SK-N-SH treated with all-trans-retinoic acid at 6 μM for 48 hours (cell line): ENCODE data around the gene SEPHS1.
"Not testable (repeated sequence)": the region's sequence is repeated elsewhere in the genome, so short reads cannot be mapped to it uniquely, and the experiment has no call there.

Experiments used
- ATAC-seq: fragments of 200-7000 bp; cut with Tn5 transposase; 3 replicates; pipeline ENCODE4 v1.9.1; 2020; ENCODE audit warnings: mild to moderate bottlenecking, moderate library complexity
- BACH2 ChIP-seq: fragments of 250-450 bp; sonication (Bioruptor Pico); IDR thresholded peaks from 2 replicates; pipeline ENCODE4 v1.9.0; 2021; ENCODE audit warnings: mild to moderate bottlenecking, borderline replicate concordance
- CSDC2 ChIP-seq: fragments of 250-450 bp; sonication (Bioruptor Pico); IDR thresholded peaks from 2 replicates; pipeline ENCODE4 v1.5.0; 2020; ENCODE audit warnings: mild to moderate bottlenecking, moderate library complexity
- ESRRG ChIP-seq: fragments of 250-450 bp; sonication (Bioruptor Pico); IDR thresholded peaks from 2 replicates; pipeline ENCODE4 v1.6.1; 2021; ENCODE audit warnings: mild to moderate bottlenecking
- GLIS3 ChIP-seq: fragments of 250-450 bp; sonication (Bioruptor Pico); IDR thresholded peaks from 2 replicates; pipeline ENCODE4 v1.5.0; 2020; ENCODE audit warnings: mild to moderate bottlenecking, moderate library complexity
- ISL1 ChIP-seq: fragments of 250-450 bp; sonication (Bioruptor Pico); IDR thresholded peaks from 2 replicates; pipeline ENCODE4 v2.1.2; 2022; ENCODE audit warnings: mild to moderate bottlenecking, moderate library complexity
- OSR1 ChIP-seq: fragments of 250-450 bp; sonication (Bioruptor Pico); IDR thresholded peaks from 2 replicates; pipeline ENCODE4 v1.8.0; 2022; ENCODE audit warnings: moderate library complexity, mild to moderate bottlenecking, inconsistent platforms
- PPARA ChIP-seq: fragments of 250-450 bp; sonication (Bioruptor Pico); IDR thresholded peaks from 2 replicates; pipeline ENCODE4 v1.5.0; 2020; ENCODE audit warnings: mild to moderate bottlenecking, borderline replicate concordance
- RARB ChIP-seq: fragments of 250-450 bp; sonication (Bioruptor Pico); IDR thresholded peaks from 2 replicates; pipeline ENCODE4 v1.8.0; 2021; ENCODE audit warnings: mild to moderate bottlenecking, moderate library complexity
- TCF4 ChIP-seq: fragments of 250-450 bp; sonication (Bioruptor Pico); IDR thresholded peaks from 2 replicates; pipeline ENCODE4 v1.8.0; 2021; ENCODE audit warnings: mild to moderate bottlenecking, moderate library complexity, borderline replicate concordance
- TOX ChIP-seq: fragments of 250-450 bp; sonication (Bioruptor Pico); IDR thresholded peaks from 2 replicates; pipeline ENCODE4 v1.8.0; 2021; ENCODE audit warnings: mild to moderate bottlenecking, moderate library complexity, borderline replicate concordance
- TSHZ2 ChIP-seq: fragments of 250-450 bp; sonication (Bioruptor Pico); IDR thresholded peaks from 2 replicates; pipeline ENCODE4 v1.5.0; 2020; ENCODE audit warnings: mild to moderate bottlenecking, moderate library complexity
- ZC3H10 ChIP-seq: fragments of 250-450 bp; sonication (Bioruptor Pico); IDR thresholded peaks from 2 replicates; pipeline ENCODE4 v1.5.1; 2021; ENCODE audit warnings: mild to moderate bottlenecking, moderate library complexity
- ZFP3 ChIP-seq: fragments of 250-450 bp; sonication (Bioruptor Pico); IDR thresholded peaks from 2 replicates; pipeline ENCODE4 v1.5.0; 2020; ENCODE audit warnings: mild to moderate bottlenecking, moderate library complexity
- ZFP30 ChIP-seq: fragments of 450-650 bp; formaldehyde crosslinking; IDR thresholded peaks from 2 replicates; pipeline ENCODE4 v1.5.0; 2022; ENCODE audit warnings: mild to moderate bottlenecking, moderate library complexity
- ZNF565 ChIP-seq: fragments of 450-650 bp; formaldehyde crosslinking; conservative IDR thresholded peaks from 2 replicates; pipeline ENCODE4 v1.5.0; 2020; ENCODE audit warnings: low read depth, mild to moderate bottlenecking, moderate library complexity
- TF ChIP-seq, protein P1 (sequence below): fragments of 250-450 bp; sonication (Bioruptor Pico); IDR thresholded peaks from 2 replicates; pipeline ENCODE4 v1.5.1; 2020; ENCODE audit warnings: low read depth, mild to moderate bottlenecking, moderate library complexity
- TF ChIP-seq, protein P2 (sequence below): fragments of 250-450 bp; sonication (Bioruptor Pico); IDR thresholded peaks from 2 replicates; pipeline ENCODE4 v1.8.0; 2021; ENCODE audit warnings: low read depth, mild to moderate bottlenecking, moderate library complexity, borderline replicate concordance
- TF ChIP-seq, protein P3 (sequence below): fragments of 250-450 bp; sonication (Bioruptor Pico); IDR thresholded peaks from 2 replicates; pipeline ENCODE4 v1.5.1; 2021; ENCODE audit warnings: mild to moderate bottlenecking, moderate library complexity
- TF ChIP-seq, protein P4 (sequence below): fragments of 250-450 bp; sonication (Bioruptor Pico); IDR thresholded peaks from 2 replicates; pipeline ENCODE4 v1.8.0; 2020; ENCODE audit warnings: mild to moderate bottlenecking, moderate library complexity, borderline replicate concordance

SEPHS1 gene

DNA sequence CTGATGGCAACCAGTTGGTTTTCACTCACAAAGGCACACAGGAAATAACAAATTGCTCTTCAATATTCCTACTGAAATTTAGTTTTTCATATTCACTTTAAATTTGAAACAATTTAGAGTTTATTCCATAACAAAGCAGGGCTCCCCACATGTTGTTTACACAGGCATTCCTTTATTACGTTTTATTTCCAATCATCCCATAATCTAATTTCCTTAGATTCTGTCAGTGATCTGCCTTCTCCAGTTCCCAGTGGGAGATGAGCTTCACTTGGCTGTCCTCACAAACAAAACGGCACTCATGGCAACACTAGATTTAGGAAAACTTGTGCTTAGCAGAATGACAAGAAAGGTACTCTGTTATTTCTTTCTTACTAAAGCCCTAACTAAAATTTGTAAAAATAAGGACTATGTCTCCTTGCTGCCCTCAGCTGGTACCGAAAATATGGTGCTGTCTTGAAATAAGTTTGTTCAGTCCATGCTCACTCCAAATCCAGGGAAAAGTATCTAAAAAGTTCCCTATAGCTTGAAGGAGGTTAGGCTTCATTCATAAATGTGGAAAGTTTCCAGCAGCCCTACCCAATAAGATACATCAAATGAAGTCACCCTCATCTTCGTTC lies 71.2 kb downstream of the SEPHS1 start:
- peak; percentile 58 for ATAC-seq
- no peak for TF ChIP-seq ESRRG
- TF ChIP-seq, protein P1, sequence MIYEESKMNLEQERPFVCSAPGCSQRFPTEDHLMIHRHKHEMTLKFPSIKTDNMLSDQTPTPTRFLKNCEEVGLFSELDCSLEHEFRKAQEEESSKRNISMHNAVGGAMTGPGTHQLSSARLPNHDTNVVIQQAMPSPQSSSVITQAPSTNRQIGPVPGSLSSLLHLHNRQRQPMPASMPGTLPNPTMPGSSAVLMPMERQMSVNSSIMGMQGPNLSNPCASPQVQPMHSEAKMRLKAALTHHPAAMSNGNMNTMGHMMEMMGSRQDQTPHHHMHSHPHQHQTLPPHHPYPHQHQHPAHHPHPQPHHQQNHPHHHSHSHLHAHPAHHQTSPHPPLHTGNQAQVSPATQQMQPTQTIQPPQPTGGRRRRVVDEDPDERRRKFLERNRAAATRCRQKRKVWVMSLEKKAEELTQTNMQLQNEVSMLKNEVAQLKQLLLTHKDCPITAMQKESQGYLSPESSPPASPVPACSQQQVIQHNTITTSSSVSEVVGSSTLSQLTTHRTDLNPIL (CRISPR knock-in tag) = no peak
- TF ChIP-seq BACH2 (CRISPR knock-in tag) = no peak
- 0 out of 2 replicates have a peak, but pooled peaks have one; percentile 20 for TF ChIP-seq TSHZ2
- no peak for TF ChIP-seq ZFP30 (CRISPR knock-in tag)
- TF ChIP-seq ZC3H10 (CRISPR knock-in tag) = no peak
- no peak for TF ChIP-seq CSDC2
- TF ChIP-seq TCF4 = peak; percentile 81
- no peak for TF ChIP-seq OSR1 (CRISPR knock-in tag)
- TF ChIP-seq GLIS3 = no peak
- no peak for TF ChIP-seq ZNF565 (CRISPR knock-in tag)
- peak; percentile 40; the same call in 1 of the 2 replicates for TF ChIP-seq ISL1 (CRISPR knock-in tag)
- no peak for TF ChIP-seq PPARA (CRISPR knock-in tag)
- TF ChIP-seq TOX (CRISPR knock-in tag) = no peak

DNA sequence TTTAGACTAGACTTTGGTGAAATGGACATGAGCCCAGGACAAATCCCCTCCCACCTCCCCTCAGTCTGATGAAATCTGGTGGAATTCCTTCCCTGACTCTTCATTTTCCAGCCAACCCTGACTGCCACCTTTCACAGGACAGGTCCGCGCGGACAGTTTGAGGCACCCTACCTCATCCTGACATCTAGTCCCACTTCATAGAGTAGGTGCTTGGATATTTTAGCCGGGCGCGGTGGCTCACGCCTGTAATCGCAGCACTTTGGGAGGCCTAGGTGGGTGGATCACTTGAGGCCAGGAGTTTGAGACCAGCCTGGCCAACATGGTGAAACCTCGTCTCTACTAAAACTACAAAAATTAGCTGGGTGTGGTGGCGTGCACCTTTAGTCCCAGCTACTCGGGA lies 71.9 kb downstream of the SEPHS1 start:
- not testable (repeated sequence) for ATAC-seq

DNA sequence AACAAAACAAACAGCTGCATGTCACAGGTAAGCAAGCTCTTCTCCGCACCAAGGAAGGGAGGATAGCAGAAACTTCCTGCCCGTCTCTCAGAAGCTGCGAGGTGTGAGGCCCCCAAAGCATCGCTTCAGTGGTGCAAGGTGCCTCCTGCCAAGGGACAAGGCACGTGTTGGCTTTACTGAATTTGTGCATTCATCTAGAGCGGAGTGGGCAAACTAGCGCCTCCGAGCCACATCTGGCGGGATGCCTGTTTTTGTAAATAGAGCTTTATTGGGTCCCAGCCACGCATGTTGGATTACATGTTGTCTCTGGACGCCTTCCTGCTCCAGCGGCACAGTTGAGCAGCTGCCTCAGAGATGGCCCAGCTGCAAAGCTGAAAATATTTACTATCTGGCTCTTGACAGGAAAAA lies 75.9 kb downstream of the SEPHS1 start:
- TF ChIP-seq TSHZ2 (no peak), ZFP30 (CRISPR knock-in tag) (no peak), RARB (no peak), BACH2 (CRISPR knock-in tag) (no peak), GLIS3 (no peak), ZFP3 (no peak)
- TF ChIP-seq, protein P2, sequence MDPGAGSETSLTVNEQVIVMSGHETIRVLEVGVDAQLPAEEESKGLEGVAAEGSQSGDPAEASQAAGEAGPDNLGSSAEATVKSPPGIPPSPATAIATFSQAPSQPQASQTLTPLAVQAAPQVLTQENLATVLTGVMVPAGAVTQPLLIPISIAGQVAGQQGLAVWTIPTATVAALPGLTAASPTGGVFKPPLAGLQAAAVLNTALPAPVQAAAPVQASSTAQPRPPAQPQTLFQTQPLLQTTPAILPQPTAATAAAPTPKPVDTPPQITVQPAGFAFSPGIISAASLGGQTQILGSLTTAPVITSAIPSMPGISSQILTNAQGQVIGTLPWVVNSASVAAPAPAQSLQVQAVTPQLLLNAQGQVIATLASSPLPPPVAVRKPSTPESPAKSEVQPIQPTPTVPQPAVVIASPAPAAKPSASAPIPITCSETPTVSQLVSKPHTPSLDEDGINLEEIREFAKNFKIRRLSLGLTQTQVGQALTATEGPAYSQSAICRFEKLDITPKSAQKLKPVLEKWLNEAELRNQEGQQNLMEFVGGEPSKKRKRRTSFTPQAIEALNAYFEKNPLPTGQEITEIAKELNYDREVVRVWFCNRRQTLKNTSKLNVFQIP (CRISPR knock-in tag) = no peak
- TF ChIP-seq, protein P3, sequence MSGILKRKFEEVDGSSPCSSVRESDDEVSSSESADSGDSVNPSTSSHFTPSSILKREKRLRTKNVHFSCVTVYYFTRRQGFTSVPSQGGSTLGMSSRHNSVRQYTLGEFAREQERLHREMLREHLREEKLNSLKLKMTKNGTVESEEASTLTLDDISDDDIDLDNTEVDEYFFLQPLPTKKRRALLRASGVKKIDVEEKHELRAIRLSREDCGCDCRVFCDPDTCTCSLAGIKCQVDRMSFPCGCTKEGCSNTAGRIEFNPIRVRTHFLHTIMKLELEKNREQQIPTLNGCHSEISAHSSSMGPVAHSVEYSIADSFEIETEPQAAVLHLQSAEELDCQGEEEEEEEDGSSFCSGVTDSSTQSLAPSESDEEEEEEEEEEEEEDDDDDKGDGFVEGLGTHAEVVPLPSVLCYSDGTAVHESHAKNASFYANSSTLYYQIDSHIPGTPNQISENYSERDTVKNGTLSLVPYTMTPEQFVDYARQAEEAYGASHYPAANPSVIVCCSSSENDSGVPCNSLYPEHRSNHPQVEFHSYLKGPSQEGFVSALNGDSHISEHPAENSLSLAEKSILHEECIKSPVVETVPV (CRISPR knock-in tag) = no peak
- ATAC-seq = no peak

GRCh38 chr10:13271552-13272163 lies 76.4 kb downstream of the SEPHS1 start:
- ATAC-seq = peak; percentile 70
- TF ChIP-seq ZFP30 (CRISPR knock-in tag) (no peak), ESRRG (no peak), TSHZ2 (no peak), TCF4 (no peak)
- TF ChIP-seq, protein P4, sequence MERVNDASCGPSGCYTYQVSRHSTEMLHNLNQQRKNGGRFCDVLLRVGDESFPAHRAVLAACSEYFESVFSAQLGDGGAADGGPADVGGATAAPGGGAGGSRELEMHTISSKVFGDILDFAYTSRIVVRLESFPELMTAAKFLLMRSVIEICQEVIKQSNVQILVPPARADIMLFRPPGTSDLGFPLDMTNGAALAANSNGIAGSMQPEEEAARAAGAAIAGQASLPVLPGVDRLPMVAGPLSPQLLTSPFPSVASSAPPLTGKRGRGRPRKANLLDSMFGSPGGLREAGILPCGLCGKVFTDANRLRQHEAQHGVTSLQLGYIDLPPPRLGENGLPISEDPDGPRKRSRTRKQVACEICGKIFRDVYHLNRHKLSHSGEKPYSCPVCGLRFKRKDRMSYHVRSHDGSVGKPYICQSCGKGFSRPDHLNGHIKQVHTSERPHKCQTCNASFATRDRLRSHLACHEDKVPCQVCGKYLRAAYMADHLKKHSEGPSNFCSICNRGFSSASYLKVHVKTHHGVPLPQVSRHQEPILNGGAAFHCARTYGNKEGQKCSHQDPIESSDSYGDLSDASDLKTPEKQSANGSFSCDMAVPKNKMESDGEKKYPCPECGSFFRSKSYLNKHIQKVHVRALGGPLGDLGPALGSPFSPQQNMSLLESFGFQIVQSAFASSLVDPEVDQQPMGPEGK (CRISPR knock-in tag) = no peak
